HG03139 (cell line): ENCODE results near the gene HTATSF1.

Experiments
- ATAC-seq: cut with Tn5 transposase; IDR thresholded peaks from one replicate; pipeline ENCODE4 v1.9.1; 2021; ENCODE audit not compliant: unreplicated experiment

Gene HTATSF1

DNA sequence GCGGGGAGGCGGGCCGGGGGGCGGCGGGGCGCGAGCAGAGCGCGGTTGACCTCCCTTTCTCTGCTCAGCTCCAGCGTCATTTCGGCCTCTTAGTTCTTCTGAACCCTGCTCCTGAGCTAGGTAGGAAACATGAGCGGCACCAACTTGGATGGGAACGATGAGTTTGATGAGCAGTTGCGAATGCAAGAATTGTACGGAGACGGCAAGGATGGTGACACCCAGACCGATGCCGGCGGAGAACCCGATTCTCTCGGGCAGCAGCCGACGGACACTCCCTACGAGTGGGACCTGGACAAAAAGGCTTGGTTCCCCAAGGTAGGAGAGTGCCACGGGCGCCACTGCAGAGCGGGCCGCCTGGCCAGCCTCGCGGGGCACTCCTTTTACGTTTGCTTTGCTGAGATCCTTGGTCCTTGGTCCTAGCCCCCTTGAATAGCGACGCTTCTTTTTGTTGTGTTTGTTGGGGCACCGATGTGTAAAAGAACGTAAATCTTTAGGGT is at the start of gene HTATSF1:
Gene HTATSF1 (plus strand): TSS at position 37 of the 497 bp plus-strand sequence. CDS start 93 bp downstream, at position 130.
- peak; percentile 11 for ATAC-seq

- ATAC-seq = no peak
Observed at GRCh38 chrX:136447968-136448367, 49.4 kb upstream of the HTATSF1 start.

DNA sequence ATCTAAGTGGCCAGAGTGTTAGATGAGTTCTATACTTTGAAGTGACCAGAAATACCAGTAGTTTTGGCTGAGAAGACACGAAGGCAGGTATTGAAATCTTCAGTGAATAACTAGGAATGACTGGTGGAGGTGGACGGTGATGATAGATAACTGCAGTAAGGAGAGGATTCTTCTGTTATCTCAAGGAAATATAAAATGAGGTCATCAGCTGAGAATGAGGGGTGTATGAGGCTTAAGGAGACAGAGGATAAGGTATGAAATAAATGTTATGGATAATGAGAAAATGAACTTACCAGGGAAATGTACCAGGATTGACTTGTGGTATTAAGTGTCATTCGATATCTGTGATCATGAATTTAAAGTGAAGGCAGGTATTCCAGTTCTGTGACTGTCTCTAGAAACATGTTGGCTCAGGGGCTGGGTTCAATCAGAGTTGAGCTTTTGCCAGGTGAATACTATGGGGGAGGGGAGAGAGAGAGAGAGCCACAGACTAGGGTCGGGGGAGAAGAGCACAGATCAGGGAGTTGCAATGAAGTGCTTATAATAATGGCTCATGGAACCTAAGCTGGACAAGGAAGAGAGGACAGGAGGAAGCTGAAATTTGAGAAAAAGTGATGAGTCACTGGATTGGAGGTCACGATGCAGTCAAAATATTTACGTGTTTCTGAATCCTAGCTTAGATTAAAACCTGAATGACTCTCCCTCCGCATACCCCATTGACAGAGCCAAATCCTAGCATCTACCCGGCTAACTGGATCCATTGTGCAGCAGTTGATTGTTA is 47.2 kb upstream of the HTATSF1 start:
- ATAC-seq = no peak

GRCh38 chrX:136452614-136453013 is 44.8 kb upstream of the HTATSF1 start:
- no peak for ATAC-seq

DNA sequence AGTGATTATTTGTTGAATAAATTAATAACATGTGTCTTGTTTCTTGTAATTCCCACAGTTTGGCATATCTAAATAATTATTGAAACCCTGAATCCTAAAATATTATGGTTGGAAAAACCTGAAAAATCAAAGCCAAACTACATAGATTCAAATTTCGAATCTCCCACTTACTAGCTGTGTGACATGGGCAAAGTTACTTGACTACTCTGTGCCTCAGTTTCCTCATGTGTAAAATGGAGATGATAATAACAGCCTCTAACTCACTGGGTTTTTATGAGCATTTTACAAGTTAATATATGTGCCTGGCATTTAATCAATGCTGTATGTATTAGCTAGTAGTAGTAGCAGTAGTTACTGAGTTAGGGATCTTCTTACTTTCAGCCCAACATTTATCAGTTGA is 44.3 kb upstream of the HTATSF1 start:
- ATAC-seq = no peak

DNA sequence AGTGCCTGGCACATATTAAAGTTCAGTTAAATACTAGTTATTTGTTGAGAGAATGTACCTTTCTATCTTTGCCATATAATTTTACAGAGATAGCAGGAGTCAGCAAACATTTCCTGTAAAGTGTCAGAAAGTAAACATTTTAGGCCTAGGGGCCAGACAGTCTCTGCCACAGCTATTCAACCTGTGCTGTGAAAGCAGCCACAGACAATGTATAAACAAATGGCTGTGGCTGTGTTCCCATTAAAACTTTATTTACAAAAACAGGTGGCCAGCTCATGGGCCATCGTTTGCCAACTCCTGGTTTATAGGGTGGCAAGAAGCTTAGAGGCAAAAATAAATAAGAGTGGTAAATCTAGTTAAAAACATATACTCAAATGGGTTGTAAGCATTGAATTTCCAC is 43.6 kb upstream of the HTATSF1 start:
- no peak for ATAC-seq

DNA sequence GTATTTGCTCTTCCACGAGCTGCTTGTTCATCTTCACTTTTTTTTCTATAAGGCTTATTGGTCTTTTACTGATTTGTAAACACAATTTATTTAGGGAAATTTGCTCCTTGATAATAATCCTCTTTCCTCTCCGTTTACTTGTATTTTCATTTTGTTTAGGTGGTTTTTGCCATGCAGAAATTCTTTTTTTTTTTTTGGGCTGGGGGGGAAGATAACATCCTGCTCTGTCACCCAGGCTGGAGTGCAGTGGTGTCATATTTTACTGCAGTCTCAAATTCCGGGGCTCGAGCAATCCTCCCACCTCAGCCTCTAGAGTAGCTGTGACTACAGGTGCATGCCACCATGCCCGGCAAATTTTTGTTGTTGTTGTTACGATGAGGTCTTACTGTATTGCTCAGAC is 41.3 kb upstream of the HTATSF1 start:
- no peak for ATAC-seq

- no peak for ATAC-seq
Observed at GRCh38 chrX:136457303-136457917, 40.0 kb upstream of the HTATSF1 start.

DNA sequence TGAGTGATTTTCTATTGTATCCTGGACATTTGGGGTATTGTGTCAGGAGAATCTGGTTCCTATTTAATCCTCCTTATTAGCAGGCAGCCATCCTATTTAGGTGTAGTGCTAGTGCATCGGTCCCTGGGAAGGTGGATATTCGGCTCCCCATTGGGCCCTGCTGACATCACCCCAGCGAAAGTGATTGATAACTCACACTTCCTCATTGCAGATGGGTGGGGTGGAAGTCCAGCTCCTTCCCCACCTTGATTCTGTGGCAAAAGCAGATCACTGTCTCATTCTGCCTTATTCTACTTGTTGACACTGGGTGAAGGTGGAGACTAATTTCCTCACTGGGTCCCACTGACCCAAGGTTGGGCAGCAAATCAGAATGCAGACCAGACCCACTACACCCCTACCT is 32.8 kb upstream of the HTATSF1 start:
- no peak for ATAC-seq

- ATAC-seq = no peak
Observed at GRCh38 chrX:136467303-136467702, 30.1 kb upstream of the HTATSF1 start.

DNA sequence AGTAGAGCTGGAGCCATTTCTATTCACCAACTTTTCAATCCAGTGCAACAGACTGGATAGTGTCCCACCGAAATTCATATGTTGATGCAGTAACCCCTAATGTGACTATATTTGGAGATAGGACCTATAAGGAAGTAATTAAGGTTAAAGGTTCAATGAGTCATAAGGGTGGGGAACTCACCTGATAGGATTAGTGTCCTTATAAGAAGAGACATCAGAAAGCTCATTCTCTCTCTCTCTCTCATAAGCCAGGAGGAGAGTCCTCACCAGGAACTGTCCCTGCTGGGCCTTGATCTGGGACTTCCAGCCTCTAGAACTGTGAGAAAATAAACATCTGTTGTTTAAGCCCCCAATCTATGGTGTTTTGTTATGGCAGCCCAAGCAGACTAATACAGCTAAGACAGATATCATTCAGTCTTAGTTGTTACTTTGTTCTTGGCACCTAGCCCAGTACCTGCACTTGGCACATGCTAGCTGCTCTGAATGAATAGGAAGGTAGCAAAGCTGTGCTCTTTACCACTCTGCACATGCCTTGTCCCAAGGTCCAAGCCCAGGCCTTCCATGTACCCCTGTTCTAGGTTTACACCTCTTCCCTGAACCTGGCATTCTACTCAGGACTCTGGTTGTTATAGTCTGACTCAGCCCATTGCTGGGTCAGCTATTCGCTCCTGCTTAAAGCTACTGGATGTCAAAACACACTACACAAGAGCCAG is 28.8 kb upstream of the HTATSF1 start:
- ATAC-seq = no peak

GRCh38 chrX:136473663-136474062 is 23.7 kb upstream of the HTATSF1 start:
- ATAC-seq = no peak

DNA sequence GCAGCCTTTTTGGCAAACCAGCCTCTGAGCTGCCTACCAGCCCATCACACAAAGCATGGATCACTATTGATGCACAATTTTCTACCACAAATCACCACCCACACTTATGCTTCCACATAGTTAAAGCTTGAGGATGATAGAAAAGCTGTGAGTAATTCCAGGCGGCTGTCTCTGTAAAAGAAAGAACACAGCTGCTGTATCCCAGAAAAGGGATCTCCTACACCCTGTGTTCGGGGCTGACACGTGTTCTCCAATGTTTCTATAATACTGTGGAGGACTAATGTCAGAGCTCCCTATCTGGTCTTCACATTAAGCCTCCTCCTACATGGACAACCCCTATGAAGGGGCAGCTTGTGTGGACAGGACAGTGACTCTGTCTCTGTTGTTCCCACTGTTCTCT is 22.2 kb upstream of the HTATSF1 start:
- ATAC-seq = no peak

- ATAC-seq = no peak
Observed at GRCh38 chrX:136476501-136476900, 20.9 kb upstream of the HTATSF1 start.

- ATAC-seq = no peak
Observed at GRCh38 chrX:136477026-136477425, 20.4 kb upstream of the HTATSF1 start.

- no peak for ATAC-seq
Observed at GRCh38 chrX:136480383-136480782, 17.0 kb upstream of the HTATSF1 start.

DNA sequence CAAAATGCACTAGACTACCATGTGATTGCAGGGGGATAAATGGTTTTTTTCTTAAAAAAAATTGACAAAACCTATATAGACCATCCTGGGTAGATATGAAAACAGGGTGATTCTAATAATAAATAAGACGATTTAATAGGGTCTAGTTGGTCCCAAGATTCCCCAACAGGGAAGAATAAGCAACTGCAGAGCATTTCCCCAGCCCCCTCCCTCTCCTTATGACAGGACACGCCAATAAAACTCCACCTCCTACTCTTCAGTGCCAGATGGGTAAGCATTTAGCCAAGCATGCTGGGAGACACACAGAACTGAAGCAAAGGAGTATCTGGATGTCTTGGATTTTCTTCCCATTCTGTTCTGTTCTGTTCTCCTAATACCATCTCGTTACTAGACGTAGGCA is 9.7 kb upstream of the HTATSF1 start, which contains the start of gene BRS3:
Gene BRS3 (plus strand): TSS at position 301 of the 400 bp plus-strand sequence. CDS start 168 bp downstream, outside the sequence.
- ATAC-seq = no peak

GRCh38 chrX:136488706-136489105 is 8.7 kb upstream of the HTATSF1 start:
- ATAC-seq = no peak

DNA sequence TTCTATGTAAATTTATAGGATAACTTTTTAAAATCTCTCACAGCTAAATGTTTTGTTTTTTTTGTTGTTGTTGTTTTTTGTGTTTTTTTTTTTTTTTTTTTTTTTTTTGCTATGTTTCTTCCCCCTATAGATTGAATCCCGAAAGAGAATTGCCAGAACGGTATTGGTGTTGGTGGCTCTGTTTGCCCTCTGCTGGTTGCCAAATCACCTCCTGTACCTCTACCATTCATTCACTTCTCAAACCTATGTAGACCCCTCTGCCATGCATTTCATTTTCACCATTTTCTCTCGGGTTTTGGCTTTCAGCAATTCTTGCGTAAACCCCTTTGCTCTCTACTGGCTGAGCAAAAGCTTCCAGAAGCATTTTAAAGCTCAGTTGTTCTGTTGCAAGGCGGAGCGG is 5.6 kb upstream of the HTATSF1 start:
- ATAC-seq = no peak

GRCh38 chrX:136493011-136493410 is 4.4 kb upstream of the HTATSF1 start:
- no peak for ATAC-seq

DNA sequence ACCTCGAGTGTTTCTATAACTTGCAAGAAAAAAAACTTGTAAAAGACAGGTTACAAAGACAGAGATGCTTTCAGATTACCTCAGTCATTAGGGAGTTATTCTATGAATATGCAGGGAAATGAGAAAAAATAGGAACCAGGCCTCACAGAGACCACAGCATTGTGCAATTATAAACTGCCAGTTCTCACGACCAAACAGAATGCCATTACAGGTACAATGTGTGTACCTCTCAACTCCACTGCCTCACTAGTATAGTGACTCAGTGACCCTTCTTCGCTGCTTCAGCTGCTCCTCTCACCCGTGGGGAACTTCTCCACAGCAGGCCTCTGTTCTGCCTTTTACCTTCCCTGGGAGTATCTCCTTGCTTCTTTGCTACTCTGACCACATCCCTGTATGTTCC is 2.3 kb upstream of the HTATSF1 start:
- ATAC-seq = no peak
